ENCODE data around the gene SPATA46.

The SPATA46 gene

DNA sequence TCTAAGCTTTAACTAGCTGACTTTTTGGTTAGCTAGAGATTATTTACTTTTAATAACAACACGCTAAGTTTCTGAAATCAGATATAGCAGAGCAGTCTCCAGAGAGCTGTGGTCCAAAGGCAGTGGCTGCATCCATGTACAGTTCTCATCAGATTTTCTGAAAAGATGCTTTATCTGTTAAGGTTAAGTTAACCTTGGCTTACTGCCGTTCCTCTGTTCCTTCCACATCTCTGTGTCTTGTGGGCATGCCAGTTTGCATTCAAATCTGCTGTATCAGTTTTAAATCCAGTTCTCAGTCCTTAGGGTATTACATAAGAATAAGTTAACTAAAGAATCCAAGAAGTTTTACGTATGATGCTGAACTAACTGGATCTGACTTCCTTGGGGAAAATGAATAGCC lies 46.8 kb downstream of the SPATA46 start:
- TF ChIP-seq, protein P1, sequence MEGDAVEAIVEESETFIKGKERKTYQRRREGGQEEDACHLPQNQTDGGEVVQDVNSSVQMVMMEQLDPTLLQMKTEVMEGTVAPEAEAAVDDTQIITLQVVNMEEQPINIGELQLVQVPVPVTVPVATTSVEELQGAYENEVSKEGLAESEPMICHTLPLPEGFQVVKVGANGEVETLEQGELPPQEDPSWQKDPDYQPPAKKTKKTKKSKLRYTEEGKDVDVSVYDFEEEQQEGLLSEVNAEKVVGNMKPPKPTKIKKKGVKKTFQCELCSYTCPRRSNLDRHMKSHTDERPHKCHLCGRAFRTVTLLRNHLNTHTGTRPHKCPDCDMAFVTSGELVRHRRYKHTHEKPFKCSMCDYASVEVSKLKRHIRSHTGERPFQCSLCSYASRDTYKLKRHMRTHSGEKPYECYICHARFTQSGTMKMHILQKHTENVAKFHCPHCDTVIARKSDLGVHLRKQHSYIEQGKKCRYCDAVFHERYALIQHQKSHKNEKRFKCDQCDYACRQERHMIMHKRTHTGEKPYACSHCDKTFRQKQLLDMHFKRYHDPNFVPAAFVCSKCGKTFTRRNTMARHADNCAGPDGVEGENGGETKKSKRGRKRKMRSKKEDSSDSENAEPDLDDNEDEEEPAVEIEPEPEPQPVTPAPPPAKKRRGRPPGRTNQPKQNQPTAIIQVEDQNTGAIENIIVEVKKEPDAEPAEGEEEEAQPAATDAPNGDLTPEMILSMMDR (IDR thresholded peaks at IDR 0.05; ENCODE audit: low read depth, low read length, missing control alignments) = no peak
- no peak for DNase-seq (ENCODE audit: extremely low read depth, low read depth)
- no peak overlapping the region for H3K4me3 ChIP-seq (replicated peaks; ENCODE audit: low read depth, low read length)

DNA sequence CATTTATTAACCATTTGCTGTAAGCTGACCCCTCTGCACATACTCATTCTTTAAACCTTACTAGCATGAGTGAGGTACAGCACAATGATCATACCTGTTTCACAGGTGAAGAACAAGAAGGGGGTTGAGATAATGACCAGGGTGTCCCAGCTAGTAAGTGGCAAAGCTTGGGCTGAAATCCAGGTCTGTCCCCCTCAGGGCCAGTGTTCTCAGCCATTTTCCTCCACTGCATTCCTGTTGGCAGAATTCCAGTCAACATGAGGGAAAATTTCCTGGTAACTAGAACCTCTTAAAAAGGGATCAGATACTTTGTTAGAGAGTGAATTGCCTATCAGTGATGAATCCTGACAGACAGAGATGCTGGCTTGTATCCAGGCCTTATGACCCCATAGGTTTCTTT lies 48.1 kb downstream of the SPATA46 start:
- H3K4me3 ChIP-seq (replicated peaks; ENCODE audit: low read depth, low read length) = no peak overlapping the region
- TF ChIP-seq, protein P1 (IDR thresholded peaks at IDR 0.05; ENCODE audit: low read depth, low read length, missing control alignments) = no peak
- no peak for DNase-seq (ENCODE audit: extremely low read depth, low read depth)

- DNase-seq (ENCODE audit: extremely low read depth, low read depth) = no peak
Observed at GRCh38 chr1:162327788-162328165, 48.9 kb downstream of the SPATA46 start.

GRCh38 chr1:162327144-162327787 lies 49.4 kb downstream of the SPATA46 start:
- no peak overlapping the region for H3K4me3 ChIP-seq (replicated peaks; ENCODE audit: low read depth, low read length)
- DNase-seq (ENCODE audit: extremely low read depth, low read depth) = no peak
- TF ChIP-seq, protein P1 (IDR thresholded peaks at IDR 0.05; ENCODE audit: low read depth, low read length, missing control alignments) = no peak

More at GRCh38 chr1:162327788-162328165, 48.9 kb downstream of the SPATA46 start:
- no peak overlapping the region for H3K4me3 ChIP-seq (replicated peaks; ENCODE audit: low read depth, low read length)
- TF ChIP-seq, protein P1 (IDR thresholded peaks at IDR 0.05; ENCODE audit: low read depth, low read length, missing control alignments) = no peak

DNA sequence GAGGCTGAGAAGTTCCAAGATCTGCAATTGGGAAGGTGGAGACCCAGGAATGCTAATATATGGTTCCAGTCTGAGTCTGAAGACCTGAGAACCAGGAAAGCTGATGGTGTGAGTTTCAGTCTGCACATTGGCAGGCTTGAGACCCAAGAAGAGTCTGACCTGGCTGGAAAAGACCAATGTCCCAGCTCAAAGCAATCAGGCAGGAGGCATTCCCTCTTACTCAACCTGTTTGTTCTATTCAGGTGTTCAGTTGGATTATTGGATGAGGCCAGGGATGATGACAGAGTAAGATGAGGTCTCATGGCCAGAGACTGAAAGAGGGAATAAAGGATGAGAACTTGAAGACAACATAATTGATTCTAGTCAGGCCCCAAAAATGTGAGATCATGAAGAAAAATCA lies 50.1 kb downstream of the SPATA46 start:
- TF ChIP-seq, protein P1 (IDR thresholded peaks at IDR 0.05; ENCODE audit: low read depth, low read length, missing control alignments) = no peak
- H3K4me3 ChIP-seq (replicated peaks; ENCODE audit: low read depth, low read length) = no peak overlapping the region
- no peak for DNase-seq (ENCODE audit: extremely low read depth, low read depth)

DNA sequence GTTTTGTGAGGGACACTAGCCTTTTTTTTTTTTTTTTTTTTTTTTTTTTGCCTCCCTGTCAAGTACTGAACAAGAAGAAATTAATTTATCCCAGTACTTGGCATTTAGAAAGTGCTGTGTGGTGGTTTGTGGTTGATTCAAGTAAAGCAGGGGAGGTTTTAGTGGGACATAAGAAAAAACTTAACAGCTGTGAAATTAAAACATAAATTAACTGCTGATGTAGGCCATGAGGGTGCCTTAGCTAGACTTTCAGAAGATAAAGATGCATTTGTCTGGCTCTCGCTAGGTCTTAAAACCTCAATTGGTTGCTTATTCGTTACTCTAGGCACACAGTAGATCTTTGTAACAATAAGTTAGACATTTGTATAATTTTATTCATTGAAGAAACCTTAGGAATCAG lies 52.3 kb downstream of the SPATA46 start:
- DNase-seq (ENCODE audit: extremely low read depth, low read depth) = no peak
- no peak overlapping the region for H3K4me3 ChIP-seq (replicated peaks; ENCODE audit: low read depth, low read length)

More for the DNA sequence above, 52.3 kb downstream of the SPATA46 start:
- TF ChIP-seq, protein P1 (IDR thresholded peaks at IDR 0.05; ENCODE audit: low read depth, low read length, missing control alignments) = no peak

Data from HFF-Myc (cell line).